H1 (cell line): ENCODE results near the gene SUPT4H1.

Source experiments
- ATF3 ChIP-seq: IDR thresholded peaks from 2 replicates; pipeline ENCODE4 v1.6.1; 2011; ENCODE audit warnings: low read depth, mild to moderate bottlenecking, low read length; ENCODE audit not compliant: insufficient read depth
- CTCF ChIP-seq, 3 experiments: IDR thresholded peaks; 1 replicate in 2 of 3; 2 replicates in 1 of 3; pipeline versions ENCODE4 v1.5.1 to v1.6.1; 2011; ENCODE audit warnings: low read length in 3 of 3, mild to moderate bottlenecking in 3 of 3, inconsistent platforms in 2 of 3, low read depth in 1 of 3, moderate library complexity in 1 of 3; ENCODE audit not compliant: insufficient read depth in 1 of 3; ENCODE audit errors: control extremely low read depth in 1 of 3
- E2F6 ChIP-seq: IDR thresholded peaks from 2 replicates; pipeline ENCODE4 v1.6.1; 2012; ENCODE audit warnings: inconsistent platforms
- EP300 ChIP-seq, 2 experiments: IDR thresholded peaks; 1 replicate in 1 of 2; 2 replicates in 1 of 2; pipeline ENCODE4 v1.6.1; 2011 to 2012; ENCODE audit warnings: low read depth in 2 of 2, low read length in 2 of 2, mild to moderate bottlenecking in 2 of 2, borderline replicate concordance in 1 of 2, inconsistent platforms in 1 of 2, moderate library complexity in 1 of 2
- FOSL1 ChIP-seq: IDR thresholded peaks from 2 replicates; pipeline ENCODE4 v1.6.1; 2011; ENCODE audit warnings: mild to moderate bottlenecking, low read depth, low read length, moderate library complexity; ENCODE audit not compliant: insufficient read depth
- KDM1A ChIP-seq: fragments of 200-600, 300-600 bp; sonication (generic); IDR thresholded peaks from 2 replicates; pipeline ENCODE4 v1.7.1; 2016; ENCODE audit warnings: mild to moderate bottlenecking, low read length, borderline replicate concordance
- POLR2AphosphoS5 ChIP-seq: IDR thresholded peaks from 2 replicates; pipeline ENCODE4 v1.6.1; 2011; ENCODE audit warnings: low read depth, low read length
- RAD21 ChIP-seq, 2 experiments: IDR thresholded peaks in 1 of 2; conservative IDR thresholded peaks in 1 of 2; 2 replicates each; pipeline ENCODE4 v1.6.1; 2011; ENCODE audit warnings: low read depth in 2 of 2, low read length in 2 of 2, improper control_type of control experiment in 1 of 2, inconsistent platforms in 1 of 2, mild to moderate bottlenecking in 1 of 2, moderate library complexity in 1 of 2
- RNF2 ChIP-seq: fragments of 200-900, 300-1000 bp; sonication (generic); IDR thresholded peaks from 2 replicates; pipeline ENCODE4 v1.7.1; 2016; ENCODE audit warnings: borderline replicate concordance, low read depth, mild to moderate bottlenecking, antibody characterized with exemption, low read length; ENCODE audit not compliant: poor library complexity, severe bottlenecking; ENCODE audit errors: missing control alignments
- SIN3A ChIP-seq, 2 experiments: IDR thresholded peaks in 1 of 2; conservative IDR thresholded peaks in 1 of 2; 2 replicates each; pipeline ENCODE4 v1.6.1; 2011 to 2012; ENCODE audit warnings: low read length in 2 of 2, improper control_type of control experiment in 1 of 2, low read depth in 1 of 2, mild to moderate bottlenecking in 1 of 2
- SP1 ChIP-seq: IDR thresholded peaks from 2 replicates; pipeline ENCODE4 v1.6.1; 2011; ENCODE audit warnings: low read depth, low read length

GRCh38 chr17:58380207-58381123 is 28.5 kb upstream of the SUPT4H1 start:
- TF ChIP-seq KDM1A (no peak), CTCF (IDR thresholded peaks at IDR 0.05; ENCODE audit: control extremely low read depth in 1 of 3, insufficient read depth in 1 of 3, low read depth in 1 of 3, low read length in 3 of 3) (no peak), POLR2AphosphoS5 (no peak), SIN3A (conservative IDR thresholded peaks at IDR 0.05 in 1 of 2, IDR thresholded peaks at IDR 0.05 in 1 of 2; ENCODE audit: low read depth in 1 of 2, low read length in 2 of 2) (no peak), ATF3 (no peak), FOSL1 (no peak), SP1 (no peak), EP300 (IDR thresholded peaks at IDR 0.05; ENCODE audit: borderline replicate concordance in 1 of 2, low read depth in 2 of 2, low read length in 2 of 2) (no peak), RAD21 (IDR thresholded peaks at IDR 0.05 in 1 of 2, conservative IDR thresholded peaks at IDR 0.05 in 1 of 2; ENCODE audit: low read depth in 2 of 2, low read length in 2 of 2) (no peak), RNF2 (no peak), E2F6 (no peak)
